CD4-positive, CD25-positive, alpha-beta regulatory T cell (primary cell): ENCODE data around the gene YWHAG. TPM values are rescaled to one million over a fixed set of nuclear protein-coding genes. Genes with fewer than 3 reads are reported as not detected.
"Not testable (repeated sequence)": the region's sequence is repeated elsewhere in the genome, so short reads cannot be mapped to it uniquely, and the experiment has no call there.

Source experiments
- ATAC-seq, 2 donors: fragments of 150-1000 bp; cut with Tn5 transposase; one replicate each; pipeline ENCODE4 v1.10.0; 2021; ENCODE audit warnings: low read depth in 2 of 2, moderate number of reproducible peaks in 2 of 2, moderate library complexity in 1 of 2
- DNase-seq, 3 donors: peaks; one replicate each; pipeline versions ENCODE4 v3.0.0 to v3.0.0-alpha.2; 2012 to 2022; ENCODE audit warnings: mixed read lengths in 1 of 3
- H3K27ac ChIP-seq: one replicate; pipeline ENCODE4 v1.7.0; 2013; ENCODE audit warnings: mild to moderate bottlenecking, low read length; ENCODE audit not compliant: insufficient read depth, poor library complexity, severe bottlenecking
- H3K27me3 ChIP-seq: one replicate; pipeline ENCODE4 v1.7.0; 2013; ENCODE audit warnings: low read length; ENCODE audit not compliant: control insufficient read depth, insufficient read depth
- H3K36me3 ChIP-seq: one replicate; pipeline ENCODE4 v1.7.0; 2013; ENCODE audit warnings: mild to moderate bottlenecking, low read length, moderate library complexity; ENCODE audit not compliant: control insufficient read depth, insufficient read depth
- H3K4me1 ChIP-seq: 2 replicates; pipeline ENCODE4 v1.7.0; 2013; ENCODE audit warnings: mild to moderate bottlenecking, low read length; ENCODE audit not compliant: insufficient read depth, control insufficient read depth, poor library complexity, severe bottlenecking
- H3K4me3 ChIP-seq: one replicate; pipeline ENCODE4 v1.7.0; 2013; ENCODE audit warnings: low read depth, mild to moderate bottlenecking, low read length, moderate library complexity
- H3K9me3 ChIP-seq, 2 experiments: 1 replicate in 1 of 2; 2 replicates in 1 of 2; pipeline ENCODE4 v1.7.0; 2013; ENCODE audit warnings: low read length in 2 of 2, mild to moderate bottlenecking in 1 of 2, moderate library complexity in 1 of 2; ENCODE audit not compliant: control insufficient read depth in 2 of 2
- H3K27ac Mint-ChIP-seq, 3 donors: one replicate each; pipeline ENCODE4 v1.8.0; 2020 to 2022; ENCODE audit warnings: mild to moderate bottlenecking in 3 of 3, mixed read lengths in 3 of 3, moderate library complexity in 2 of 3
- H3K27me3 Mint-ChIP-seq: one replicate; pipeline ENCODE4 v1.8.0; 2022; ENCODE audit warnings: mild to moderate bottlenecking, mixed read lengths
- H3K36me3 Mint-ChIP-seq: one replicate; pipeline ENCODE4 v1.8.0; 2020; ENCODE audit warnings: mixed read lengths
- H3K4me1 Mint-ChIP-seq, 4 donors: one replicate each; pipeline ENCODE4 v1.8.0; 2020 to 2022; ENCODE audit warnings: mixed read lengths in 4 of 4, mild to moderate bottlenecking in 1 of 4
- H3K4me3 Mint-ChIP-seq, 4 donors: one replicate each; pipeline ENCODE4 v1.8.0; 2020 to 2022; ENCODE audit warnings: mild to moderate bottlenecking in 4 of 4, mixed read lengths in 4 of 4, moderate library complexity in 3 of 4
- H3K9me3 Mint-ChIP-seq, 7 donors: one replicate each; pipeline ENCODE4 v1.8.0; 2020 to 2022; ENCODE audit warnings: mixed read lengths in 7 of 7, mild to moderate bottlenecking in 3 of 7, moderate library complexity in 2 of 7
- polyA plus RNA-seq, 4 donors: library from polyadenylated mRNA; unstranded; fragments of 300-500 nt; fragmentation: Illumina TruSeq; gene quantifications; one replicate each; pipeline ENCODE4 v1.2.3, GENCODE V29; 2021
- total RNA-seq: library from RNA; stranded (reverse); gene quantifications from one replicate; pipeline ENCODE4 v1.2.3, GENCODE V29; 2022

The YWHAG gene
- total and polyA plus RNA-seq, 5 donors from 2014 or later, result 1.7 to 36.6 (median 2.2) TPM

DNA sequence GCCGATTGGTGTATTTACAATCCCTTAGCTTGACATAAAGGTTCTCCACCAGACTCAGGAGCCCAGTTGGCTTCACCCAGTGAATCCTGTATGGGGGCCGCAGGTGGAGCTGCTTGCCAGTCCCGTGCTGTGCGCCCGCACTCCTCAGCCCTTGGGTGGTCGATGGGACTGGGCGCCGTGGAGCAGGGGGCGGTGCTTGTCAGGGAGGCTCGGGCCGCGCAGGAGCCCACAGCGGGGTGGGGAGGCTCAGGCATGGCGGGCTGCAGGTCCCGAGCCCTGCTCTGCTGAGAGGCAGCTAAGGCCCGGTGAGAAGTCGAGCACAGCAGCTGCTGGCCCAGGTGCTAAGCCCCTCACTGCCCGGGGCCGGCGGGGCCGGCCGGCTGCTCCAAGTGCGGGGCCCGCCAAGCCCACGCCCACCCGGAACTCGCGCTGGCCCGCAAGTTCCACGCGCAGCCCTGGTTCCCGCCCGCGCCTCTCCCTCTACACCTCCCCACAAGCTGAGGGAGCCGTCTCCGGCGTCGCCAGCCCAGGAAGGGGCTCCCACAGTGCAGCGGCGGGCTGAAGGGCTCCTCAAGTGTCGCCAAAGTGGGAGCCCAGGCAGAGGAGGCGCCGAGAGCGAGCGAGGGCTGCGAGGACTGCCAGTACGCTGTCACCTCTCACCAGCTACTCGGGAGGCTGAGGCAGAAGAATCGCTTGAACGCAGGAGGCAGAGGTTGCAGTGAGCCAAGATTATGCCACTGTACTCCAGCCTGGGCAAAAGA is 49.3 kb downstream of the YWHAG start:
- not testable (repeated sequence) for H3K9me3 Mint-ChIP-seq, H3K27me3 ChIP-seq, H3K4me1 ChIP-seq, H3K4me3 Mint-ChIP-seq, H3K9me3 ChIP-seq, H3K36me3 ChIP-seq, ATAC-seq, H3K27me3 Mint-ChIP-seq, DNase-seq, H3K27ac ChIP-seq, H3K4me3 ChIP-seq, H3K27ac Mint-ChIP-seq, H3K36me3 Mint-ChIP-seq
- peaks cover 0 to 12% (median 4%) of the 10 kb centered on the region in 4 donors for H3K4me1 Mint-ChIP-seq

DNA sequence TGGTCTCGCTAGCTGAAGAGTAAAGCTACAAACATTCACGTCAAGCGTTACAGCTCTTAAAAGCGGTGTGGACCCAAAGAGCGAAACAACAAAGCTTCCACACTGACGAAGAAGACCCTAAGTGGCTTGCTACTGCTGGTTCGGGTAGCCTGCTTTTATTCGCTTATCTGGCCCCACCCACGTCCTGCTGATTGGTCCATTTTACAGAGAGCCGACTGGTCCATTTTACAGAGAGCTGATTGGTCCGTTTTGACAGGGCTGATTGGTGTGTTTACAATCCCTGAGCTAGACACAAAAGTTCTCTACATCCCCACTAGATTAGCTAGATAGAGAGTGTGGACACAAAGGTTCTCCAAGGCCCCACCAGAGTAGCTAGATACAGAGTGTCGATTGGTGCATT is 49.9 kb downstream of the YWHAG start:
- not testable (repeated sequence) for H3K36me3 Mint-ChIP-seq, H3K27ac ChIP-seq, H3K4me1 ChIP-seq, H3K4me3 ChIP-seq, H3K9me3 Mint-ChIP-seq, H3K9me3 ChIP-seq, H3K27me3 Mint-ChIP-seq, H3K4me3 Mint-ChIP-seq, ATAC-seq, H3K36me3 ChIP-seq, H3K27me3 ChIP-seq, DNase-seq, H3K27ac Mint-ChIP-seq
- peaks cover 0 to 12% (median 3%) of the 10 kb centered on the region in 4 donors for H3K4me1 Mint-ChIP-seq

DNA sequence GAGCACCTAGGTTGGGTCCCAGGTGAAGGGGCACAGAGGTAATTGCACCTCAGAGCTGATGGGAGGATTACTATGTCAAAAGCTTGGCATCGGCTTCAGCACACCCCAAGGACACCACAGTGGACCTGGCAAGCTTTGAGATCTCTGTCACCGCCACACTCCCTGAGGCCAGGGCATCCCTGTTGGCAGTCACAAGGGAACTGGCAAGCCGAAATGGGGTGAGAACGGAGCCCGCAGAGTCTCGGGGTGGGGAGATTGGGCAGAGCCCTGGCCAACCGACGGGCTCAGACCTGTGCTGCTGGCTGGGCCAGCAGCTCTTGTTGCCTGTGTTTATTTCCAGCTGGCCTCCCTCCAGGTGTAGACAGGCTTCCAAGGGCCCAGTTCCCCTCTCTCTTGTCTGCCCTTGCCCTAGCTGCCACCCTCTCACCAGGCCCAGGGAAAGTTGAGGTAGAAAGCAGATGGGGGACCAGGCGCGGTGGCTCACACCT is 53.9 kb downstream of the YWHAG start:
- Mint-ChIP-seq H3K27me3 (peaks cover 5% of the 10 kb centered on the region), H3K9me3 (peaks cover 0 to 1% (median 0%) of the 10 kb centered on the region in 7 donors), H3K27ac (peak overlapping the region in 2 of 3 donors; percentile 18 to 92), H3K4me3 (peak overlapping the region in 3 of 4 donors; percentile 86 to 94 (median 93)), H3K36me3 (no peaks in the 10 kb centered on the region), H3K4me1 (peaks cover 0 to 19% (median 10%) of the 10 kb centered on the region in 4 donors)
- Histone ChIP-seq H3K27me3 (no peaks in the 10 kb centered on the region), H3K36me3 (no peaks in the 10 kb centered on the region), H3K4me3 (no peak overlapping the region), H3K4me1 (peaks cover 15% of the 10 kb centered on the region), H3K9me3 (no peaks in the 10 kb centered on the region), H3K27ac (no peak overlapping the region)
- ATAC-seq, result no peak
- no peak for DNase-seq

DNA sequence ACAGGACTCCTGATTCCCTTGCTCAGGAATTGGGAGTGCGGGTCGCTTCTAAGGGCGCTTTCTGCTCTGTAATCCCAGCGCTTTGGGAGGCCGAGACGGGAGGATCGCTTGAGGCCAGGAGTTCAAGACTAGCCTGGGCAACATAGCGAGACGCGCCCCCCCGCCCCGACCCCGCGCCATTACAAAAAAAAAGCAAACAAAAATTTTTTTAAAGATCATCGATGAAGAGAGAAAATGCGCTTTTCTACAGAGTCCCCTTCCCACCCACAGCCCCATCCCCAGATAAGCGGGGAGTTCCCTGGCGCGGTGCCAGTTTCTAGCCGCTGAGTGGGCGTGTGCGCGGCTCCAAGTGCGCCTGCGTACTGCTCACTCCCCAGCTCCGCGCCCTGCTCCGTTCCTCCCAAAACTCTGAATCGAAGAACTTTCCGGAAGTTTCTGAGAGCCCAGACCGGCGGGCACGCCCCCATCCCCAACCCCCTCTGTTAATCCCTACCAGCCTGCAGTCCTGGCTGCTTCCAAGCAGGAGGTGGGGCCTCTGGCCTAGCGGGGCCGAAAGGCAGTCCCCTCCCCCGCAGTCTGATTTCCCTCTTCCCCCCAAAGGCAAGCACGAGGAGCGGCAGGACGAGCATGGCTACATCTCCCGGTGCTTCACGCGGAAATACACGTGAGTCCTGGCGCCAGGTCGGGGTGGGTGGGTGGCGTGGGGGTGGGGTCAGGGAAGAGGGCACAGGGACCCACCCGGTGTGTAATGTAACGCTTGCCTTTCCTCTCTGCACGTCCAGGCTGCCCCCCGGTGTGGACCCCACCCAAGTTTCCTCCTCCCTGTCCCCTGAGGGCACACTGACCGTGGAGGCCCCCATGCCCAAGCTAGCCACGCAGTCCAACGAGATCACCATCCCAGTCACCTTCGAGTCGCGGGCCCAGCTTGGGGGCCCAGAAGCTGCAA is 55.3 kb downstream of the YWHAG start:
- peak; percentile 43 to 47 for ATAC-seq
- Histone ChIP-seq H3K27me3 (no peaks in the 10 kb centered on the region), H3K27ac (peak overlapping the region; percentile 66), H3K4me3 (peak overlapping the region; percentile 55), H3K36me3 (no peaks in the 10 kb centered on the region), H3K4me1 (peaks cover 15% of the 10 kb centered on the region), H3K9me3 (no peaks in the 10 kb centered on the region)
- Mint-ChIP-seq H3K27ac (peak overlapping the region; percentile 76 to 93 (median 92)), H3K4me1 (peaks cover 0 to 19% (median 10%) of the 10 kb centered on the region in 4 donors), H3K27me3 (peaks cover 5% of the 10 kb centered on the region), H3K4me3 (peak overlapping the region; percentile 89 to 94 (median 94)), H3K9me3 (peaks cover 0 to 1% (median 0%) of the 10 kb centered on the region in 7 donors), H3K36me3 (no peaks in the 10 kb centered on the region)
- peak; percentile 70 to 77 (median 76) for DNase-seq

DNA sequence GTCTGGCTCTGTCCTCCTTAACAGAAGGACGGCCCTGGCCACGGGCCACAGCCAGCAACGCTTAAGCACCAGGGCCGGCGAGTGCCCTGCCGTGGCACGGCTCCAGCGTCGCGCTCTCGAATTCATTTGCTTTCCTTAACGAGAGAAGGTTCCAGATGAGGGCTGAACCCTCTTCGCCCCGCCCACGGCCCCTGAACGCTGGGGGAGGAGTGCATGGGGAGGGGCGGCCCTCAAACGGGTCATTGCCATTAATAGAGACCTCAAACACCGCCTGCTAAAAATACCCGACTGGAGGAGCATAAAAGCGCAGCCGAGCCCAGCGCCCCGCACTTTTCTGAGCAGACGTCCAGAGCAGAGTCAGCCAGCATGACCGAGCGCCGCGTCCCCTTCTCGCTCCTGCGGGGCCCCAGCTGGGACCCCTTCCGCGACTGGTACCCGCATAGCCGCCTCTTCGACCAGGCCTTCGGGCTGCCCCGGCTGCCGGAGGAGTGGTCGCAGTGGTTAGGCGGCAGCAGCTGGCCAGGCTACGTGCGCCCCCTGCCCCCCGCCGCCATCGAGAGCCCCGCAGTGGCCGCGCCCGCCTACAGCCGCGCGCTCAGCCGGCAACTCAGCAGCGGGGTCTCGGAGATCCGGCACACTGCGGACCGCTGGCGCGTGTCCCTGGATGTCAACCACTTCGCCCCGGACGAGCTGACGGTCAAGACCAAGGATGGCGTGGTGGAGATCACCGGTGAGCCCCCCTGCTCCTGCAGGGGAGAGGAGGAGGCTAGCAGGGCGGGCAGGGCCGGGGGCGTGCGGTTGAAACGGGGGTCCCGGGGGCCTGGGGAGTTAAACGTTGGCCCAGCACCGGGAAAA is 56.2 kb downstream of the YWHAG start, which contains the start of gene HSPB1:
HSPB1 (plus strand) TSS at position 327 of the 855 bp plus-strand sequence; CDS start at position 367, 40 bp downstream.
- H3K9me3 Mint-ChIP-seq, result peaks cover 0 to 1% (median 0%) of the 10 kb centered on the region in 7 donors
- H3K27me3 Mint-ChIP-seq, result peaks cover 5% of the 10 kb centered on the region
- DNase-seq, result peak; percentile 63 to 68 (median 66)
- ATAC-seq, result peak; percentile 64 to 67
- H3K27me3 ChIP-seq, result no peaks in the 10 kb centered on the region
- H3K4me3 Mint-ChIP-seq, result peak within 1 kb of the TSS; percentile 89 to 95 (median 94)
- no peaks in the 10 kb centered on the region for H3K36me3 ChIP-seq
- no peaks in the 10 kb centered on the region for H3K9me3 ChIP-seq
- H3K4me3 ChIP-seq, result peak within 1 kb of the TSS; percentile 55
- no peaks in the 10 kb centered on the region for H3K36me3 Mint-ChIP-seq
- H3K27ac Mint-ChIP-seq, result peak within 1 kb of the TSS; percentile 92 to 93 (median 93)
- H3K4me1 Mint-ChIP-seq, result peaks cover 0 to 19% (median 10%) of the 10 kb centered on the region in 4 donors
- H3K27ac ChIP-seq, result peak within 1 kb of the TSS; percentile 66
- H3K4me1 ChIP-seq, result peaks cover 15% of the 10 kb centered on the region

DNA sequence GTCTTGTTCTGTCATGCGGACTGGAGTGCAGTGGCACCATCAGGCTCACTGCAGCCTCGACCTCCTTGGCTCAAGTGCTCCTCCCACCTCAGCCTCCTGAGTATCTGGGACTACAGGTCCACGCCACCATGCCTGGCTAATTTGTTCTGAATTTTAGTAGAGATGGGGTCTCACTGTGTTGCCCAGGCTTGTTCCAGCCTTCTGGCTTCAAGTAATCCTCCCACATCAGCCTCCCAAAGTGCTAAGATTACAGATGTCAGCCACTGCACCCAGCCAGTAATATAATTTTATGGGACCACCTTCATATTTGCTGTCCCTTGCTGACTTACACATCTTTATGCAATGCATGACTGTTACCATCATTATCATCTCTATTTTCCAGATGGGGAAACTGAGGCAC is 57.8 kb downstream of the YWHAG start:
- Histone ChIP-seq H3K27me3 (no peaks in the 10 kb centered on the region), H3K9me3 (no peaks in the 10 kb centered on the region), H3K27ac (no peak overlapping the region), H3K4me3 (no peak overlapping the region), H3K4me1 (peaks cover 15% of the 10 kb centered on the region), H3K36me3 (no peaks in the 10 kb centered on the region)
- Mint-ChIP-seq H3K27me3 (peaks cover 5% of the 10 kb centered on the region), H3K4me1 (peaks cover 0 to 19% (median 10%) of the 10 kb centered on the region in 4 donors), H3K27ac (no peak overlapping the region), H3K36me3 (no peaks in the 10 kb centered on the region), H3K9me3 (peaks cover 0 to 1% (median 0%) of the 10 kb centered on the region in 7 donors), H3K4me3 (peak overlapping the region in 2 of 4 donors; percentile 8 to 41)
- no peak for DNase-seq
- no peak for ATAC-seq
